GM21717 (cell line): ENCODE results near the gene IRAK2.

Source experiments
- ATAC-seq: cut with Tn5 transposase; IDR thresholded peaks from one replicate; pipeline ENCODE4 v1.9.1; 2021; ENCODE audit warnings: mild to moderate bottlenecking, moderate library complexity; ENCODE audit not compliant: unreplicated experiment

Gene IRAK2

DNA sequence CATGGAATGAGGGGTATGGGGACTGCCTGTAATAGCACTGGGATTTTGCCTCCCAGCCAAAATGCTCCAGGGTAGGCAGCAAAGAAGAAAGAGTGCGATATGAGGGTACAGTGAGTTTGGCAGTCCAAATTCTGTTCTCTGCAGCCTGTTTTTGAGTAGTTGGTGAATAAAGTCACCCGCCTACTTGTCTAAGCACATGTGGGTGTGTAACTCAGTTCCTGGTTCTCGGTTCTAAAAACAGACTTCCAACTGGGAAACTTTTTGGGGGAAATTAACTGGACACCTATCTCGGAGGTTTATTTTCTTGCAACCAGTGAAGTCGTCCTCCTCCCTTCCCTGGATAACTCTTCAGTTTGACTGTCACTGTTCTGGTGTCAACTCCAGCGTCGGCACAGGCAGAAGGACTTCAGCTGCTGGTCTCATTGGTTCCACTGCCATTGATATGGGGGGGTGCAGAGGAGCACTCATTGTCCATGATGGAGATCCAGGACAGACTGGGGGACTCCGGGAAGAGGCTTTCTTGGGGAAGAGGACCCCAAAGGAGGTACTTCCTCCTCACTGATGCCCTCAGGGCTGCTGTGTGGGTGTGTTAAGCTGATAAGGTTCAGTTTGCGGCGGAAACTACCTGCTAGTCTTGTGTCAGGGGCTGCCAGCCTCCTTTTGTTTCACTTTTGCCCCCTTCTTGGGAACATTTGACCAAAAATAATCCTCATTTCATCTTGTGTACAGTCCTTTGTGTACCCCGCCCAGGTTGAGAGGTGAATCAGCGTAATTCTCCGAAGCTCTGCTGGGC is 114.9 kb downstream of the IRAK2 start:
- no peak for ATAC-seq

DNA sequence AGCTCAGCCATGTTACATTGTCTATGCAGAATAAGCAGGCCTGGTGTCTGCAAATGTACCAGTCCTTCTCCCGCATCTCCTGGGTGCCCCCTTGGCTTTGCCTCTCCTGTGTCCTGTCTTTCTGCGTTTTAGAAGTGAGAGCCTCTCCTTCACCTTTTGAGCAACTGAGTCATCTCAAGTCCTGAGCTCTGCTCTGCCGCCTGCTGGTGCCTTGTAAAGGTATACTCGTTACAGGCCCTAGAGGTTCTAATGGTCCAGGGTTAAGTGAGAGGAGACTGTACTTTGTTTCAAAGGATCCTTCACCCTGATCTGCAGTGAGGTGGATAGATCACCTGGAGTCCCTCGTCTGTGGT is 115.4 kb downstream of the IRAK2 start:
- no peak for ATAC-seq

DNA sequence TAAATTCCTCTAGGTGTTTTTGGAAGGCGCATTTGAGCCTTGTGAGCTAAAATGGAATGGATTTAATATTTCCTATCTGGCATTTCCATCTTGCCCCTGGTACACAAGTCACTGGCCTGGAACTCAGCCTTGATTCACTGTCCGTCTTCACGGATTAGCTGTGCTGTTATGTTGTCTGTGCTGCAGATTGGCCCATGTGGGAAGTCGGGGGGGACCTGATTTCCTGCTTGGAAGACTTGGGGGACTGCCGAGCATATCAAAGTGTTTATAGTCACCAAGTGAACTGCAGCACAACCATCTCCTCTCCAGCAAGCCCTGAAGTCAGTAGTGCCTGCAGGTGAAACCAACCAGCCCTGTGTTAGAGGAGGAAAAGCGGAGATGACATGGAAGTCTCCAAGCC is 115.9 kb downstream of the IRAK2 start:
- no peak for ATAC-seq

DNA sequence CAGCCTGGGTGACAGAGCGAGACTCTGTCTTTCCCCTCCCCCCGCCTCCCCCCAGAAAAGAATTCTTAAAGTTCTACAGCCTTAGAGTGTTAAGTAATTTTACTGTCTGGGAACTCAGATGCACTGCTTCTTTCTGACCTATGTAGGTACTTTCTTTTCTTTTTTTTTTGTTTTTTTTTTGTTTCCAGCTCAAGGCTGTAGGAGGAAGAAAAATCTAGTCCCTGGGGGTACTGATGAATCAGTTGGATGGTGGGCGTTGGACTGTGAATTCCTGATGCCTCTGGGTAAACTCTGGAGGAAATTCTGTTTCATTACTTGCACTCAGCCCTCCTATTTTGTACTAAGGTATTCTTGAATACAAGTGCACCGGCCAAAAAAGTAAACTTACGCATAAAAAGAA is 117.2 kb downstream of the IRAK2 start:
- no peak for ATAC-seq

DNA sequence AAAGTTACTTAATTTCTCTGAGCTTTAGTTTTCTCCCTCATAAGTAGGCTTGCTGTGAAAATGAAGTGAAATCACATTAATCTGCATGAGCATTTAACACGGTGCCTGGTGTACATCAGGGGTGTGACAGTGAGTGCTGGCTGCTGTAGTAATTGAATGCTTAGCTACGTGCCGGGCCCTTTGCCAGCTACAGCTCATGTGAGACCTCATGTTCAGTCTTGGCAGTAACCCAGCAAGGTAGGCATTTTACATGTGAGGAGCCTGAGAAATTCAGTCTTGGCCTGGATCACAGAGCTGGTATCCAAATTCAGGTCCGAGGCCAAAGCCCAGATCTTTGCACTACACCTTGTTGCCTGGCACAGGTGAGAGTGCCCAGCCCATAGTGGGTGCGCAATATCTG is 118.9 kb downstream of the IRAK2 start:
- no peak for ATAC-seq

DNA sequence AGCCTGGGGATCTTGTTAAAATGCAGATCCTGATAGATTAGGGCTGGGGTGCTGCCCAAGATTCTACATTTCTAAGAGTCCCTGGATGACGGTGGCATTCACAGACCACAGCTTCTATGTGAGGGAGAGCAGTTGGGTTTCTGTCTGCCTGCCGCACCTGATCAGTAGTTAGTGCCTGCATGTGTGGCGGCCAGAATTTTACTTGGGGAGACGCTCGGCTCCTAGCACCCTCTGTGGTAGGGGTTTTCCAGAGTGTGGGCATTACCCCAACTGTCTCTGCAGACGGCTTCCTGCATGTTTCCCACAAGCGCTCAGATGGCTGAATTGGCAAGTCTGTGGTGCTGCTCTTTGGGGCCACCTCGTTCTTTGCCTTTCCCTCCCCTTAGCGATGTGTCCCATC is 119.8 kb downstream of the IRAK2 start:
- ATAC-seq, result no peak

DNA sequence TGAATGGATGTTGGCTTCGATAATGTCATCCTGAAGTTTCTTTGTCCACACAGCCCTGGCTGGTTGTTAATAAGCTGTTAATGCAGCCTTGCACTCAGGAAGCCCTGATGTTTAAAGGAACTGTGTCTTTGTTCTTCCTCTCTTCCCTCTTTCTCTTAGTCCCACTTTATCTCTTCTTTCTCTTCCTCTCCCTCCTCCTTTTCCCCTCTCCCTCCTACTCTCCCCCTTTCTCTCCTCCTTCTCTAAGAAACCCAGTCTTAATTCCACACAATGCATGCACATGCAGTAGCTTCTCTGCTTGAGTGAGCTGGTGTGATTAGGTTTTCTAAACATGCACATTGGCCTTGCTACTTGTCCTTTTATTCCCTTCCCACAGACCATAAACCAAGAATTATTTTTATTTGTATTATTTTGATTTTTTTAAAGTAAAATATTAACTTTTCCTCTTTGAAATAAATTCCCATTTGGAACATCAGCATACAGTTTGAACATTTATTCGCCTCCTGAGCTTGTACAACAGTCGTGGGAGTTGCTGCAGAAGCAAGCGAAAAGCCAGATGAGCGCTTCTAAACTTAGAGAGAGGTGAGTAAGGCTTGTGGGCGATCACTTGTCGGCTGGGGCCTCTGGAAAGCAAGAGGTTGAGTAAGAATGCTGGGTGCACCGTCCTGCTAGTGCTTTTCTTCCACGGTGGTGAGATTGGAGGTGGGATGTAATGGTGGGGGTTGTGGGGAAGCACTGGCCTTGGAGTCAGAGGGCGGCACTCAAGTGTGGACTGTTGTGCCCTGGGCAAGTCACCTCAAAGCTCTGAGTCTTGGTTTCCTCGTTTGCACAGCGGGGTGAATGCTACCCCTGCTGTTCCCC is 120.8 kb downstream of the IRAK2 start:
- ATAC-seq, result no peak

DNA sequence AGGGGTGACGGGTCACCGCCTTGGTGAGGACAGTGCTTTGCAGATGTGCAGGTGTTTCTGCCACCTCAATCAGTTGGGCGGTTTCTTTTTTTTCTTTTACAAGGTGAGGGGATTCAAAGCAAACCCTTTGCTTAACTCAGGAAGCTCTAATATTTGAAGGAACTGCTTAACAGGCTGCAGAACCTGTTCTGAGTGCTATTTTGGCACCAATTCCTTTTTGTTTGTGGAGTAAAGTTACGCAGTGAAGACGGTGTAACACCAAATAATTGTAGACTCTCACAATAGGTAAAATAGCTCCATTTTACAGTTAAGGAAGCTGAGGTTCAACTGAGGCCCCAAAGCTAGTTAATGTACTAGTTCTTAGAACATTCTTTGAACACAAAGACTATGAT is 121.4 kb downstream of the IRAK2 start:
- no peak for ATAC-seq

DNA sequence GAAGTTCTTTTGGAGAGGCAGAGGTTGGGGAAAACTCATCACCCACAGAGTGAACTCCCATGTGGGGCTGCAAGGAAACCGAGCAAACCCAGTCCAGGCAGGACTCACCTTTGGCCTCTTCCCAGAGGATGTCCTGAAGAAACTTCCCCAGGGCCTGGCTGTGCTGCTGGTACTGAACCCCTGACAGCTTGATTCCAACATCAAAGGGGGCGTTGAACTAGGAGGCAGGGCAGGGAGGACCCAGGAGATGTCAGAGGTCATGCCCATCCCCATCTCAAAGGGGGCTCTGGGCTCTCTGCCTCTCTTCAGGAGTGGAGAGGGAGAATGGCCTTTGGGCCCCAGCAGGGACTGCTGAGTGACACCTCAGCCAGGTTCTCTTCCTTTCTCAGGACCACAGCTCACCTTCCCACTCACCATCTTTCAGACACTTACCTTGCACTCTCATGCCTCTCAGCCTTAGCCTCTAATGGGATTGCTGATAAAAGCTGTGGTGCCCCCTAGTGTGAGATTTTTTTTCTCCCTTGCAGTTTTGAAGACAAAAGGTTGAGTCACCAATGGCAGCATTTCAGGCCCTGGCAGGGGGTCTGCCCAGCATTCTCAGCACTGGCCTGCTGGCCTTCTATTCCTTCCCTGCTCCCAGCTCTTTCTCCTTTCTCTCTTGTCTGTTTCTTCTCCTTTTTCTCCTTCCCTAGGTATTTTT is 122.0 kb downstream of the IRAK2 start:
- ATAC-seq, result no peak

DNA sequence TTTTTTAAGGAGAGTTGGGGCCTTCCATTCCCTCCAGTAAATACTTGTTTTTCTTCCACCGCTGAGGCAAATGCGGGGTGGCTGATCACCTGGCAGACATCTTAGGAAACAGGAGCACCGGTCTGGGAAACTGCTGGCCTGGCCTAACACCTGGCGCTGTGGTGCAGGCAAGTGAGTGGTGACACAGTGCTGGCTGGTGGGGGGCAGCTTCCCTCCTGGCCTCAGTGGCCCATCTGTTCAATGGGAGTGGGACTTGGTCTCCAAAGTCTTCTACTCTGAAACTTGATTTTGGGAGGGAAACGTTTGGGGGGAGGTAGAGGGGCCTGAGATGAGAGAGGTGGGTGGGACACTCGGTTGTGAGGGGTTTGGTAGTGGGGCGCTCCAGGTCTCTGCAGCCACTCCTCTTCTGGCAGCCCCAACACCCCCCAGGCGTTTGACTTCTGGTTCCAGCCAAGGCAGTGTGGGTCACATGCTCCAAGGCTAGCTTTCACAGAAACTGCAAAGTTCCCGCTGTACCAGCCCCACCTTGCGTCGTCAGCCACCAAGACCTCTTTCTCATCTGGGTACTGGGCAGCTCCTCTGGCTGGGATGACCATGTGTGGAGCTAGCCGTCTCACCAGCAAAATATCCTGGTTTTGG is 123.3 kb downstream of the IRAK2 start:
- ATAC-seq, result no peak

DNA sequence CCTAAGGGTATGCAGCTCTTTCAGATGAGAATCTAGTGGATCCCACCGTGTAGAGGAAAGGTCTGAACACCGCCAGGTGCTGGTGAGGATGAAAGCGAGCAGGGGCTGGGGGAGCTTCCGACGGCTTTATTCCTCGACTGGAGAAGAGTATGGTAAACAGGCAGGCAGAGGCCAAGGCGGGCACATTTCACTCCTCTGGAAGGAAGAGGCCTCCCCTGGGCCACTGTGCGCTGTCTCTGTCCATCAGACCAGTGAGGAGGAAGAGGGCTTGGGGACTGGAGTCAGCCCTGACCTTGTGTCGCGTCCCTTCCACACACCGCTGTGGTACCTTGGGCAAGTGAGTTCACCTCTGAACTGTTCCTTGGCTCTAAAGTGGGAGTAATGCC is 123.8 kb downstream of the IRAK2 start:
- no peak for ATAC-seq

DNA sequence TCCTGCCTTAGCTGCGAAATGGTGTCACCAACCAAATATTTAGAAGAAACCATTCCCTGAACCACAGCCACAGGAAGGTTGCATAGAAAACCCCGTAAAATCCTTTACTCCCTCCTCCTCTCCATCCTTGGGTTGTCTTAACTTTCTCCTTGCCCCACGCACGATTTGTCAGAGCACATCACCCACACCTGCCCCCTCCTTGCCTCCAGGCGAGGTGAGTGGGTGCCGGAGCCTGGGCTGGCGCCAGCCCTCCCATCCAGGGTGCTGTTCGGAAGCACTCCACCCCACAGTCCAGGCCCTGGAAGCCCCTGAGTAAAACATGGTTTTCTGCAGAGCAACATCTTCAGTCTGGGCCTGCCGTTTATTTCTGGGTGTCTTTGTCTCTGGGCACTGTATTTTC is 124.4 kb downstream of the IRAK2 start:
- ATAC-seq, result no peak

DNA sequence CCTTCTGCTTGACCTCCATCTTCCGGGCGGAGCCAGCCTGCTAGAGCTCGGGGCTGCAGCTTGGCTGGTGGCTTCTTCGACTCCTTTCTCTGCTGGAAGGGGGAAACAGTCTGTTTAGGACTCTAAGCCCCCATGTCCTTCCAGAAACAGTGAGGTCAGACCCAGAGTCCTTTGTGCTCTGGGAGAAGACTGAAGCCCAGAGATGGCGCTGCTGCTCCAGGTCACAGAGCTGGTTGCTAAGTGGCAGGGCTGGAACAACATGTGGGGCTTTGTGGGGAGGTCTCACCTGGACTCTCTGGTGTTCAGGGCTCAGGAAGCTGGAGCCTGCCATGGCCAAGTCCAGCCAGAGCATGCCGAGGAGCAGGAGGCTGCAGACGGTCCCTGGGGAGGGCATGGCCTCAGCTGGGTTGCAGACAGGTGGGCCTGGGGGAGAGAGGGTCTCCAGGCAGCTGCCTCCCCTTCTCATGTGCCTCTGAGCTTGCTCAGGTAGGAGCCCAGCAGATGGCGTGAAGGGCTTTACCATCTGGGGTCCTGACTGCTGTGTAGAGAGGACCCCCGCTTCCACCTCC is 125.2 kb downstream of the IRAK2 start:
- ATAC-seq, result no peak

DNA sequence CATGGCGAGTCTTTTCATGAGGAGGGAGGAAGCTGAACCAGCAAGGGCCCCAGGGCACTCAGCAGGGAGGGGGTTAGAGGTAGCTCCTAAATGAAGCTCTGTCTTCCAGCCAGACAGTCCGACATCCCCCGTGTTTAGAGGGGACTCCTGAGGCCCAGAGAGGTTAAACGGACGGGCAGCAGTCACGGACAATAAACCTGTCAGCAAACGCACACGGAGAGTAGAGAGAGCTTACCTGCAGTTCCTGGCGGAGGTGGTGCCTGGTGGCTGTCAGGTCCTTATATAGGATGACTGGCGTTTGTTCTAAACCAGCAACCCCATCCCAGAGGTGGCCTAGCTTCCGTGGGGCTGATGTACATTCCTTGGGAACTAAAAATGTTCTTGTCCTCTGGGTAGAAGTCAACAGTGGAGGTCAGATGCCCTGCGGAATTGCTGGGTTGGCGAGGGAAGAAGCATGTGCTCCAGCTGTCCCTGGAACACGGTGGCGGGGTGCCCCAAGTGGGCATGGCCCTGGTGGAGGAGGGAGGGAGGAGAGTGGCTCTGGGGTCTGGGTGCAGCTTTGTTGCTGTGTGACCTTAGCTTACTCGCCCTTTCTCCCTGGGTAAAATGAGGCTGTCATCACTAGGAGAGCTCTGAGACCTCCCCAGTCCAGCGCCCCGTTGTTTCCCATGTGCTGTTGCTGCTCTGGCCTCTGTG is 125.9 kb downstream of the IRAK2 start:
- no peak for ATAC-seq

DNA sequence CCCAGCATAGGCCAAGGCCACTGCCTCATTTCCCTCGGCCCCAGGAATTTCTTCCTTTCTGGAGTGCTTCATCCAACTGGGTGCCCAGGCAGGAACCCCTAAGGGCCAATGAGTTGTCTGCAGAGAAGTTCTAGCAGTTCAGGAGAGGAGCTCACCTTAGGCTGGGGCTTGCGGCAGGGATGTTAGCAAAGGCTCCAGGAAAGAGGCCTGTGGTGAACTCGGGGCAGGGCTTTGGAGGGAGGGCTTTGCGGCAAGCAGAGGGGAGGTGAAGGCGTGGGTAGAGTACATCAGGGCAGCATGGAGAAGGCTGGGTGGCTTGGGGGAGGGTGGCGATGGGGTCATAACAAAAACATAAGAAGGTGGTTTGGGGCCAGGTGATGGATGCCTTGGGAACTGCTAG is 126.9 kb downstream of the IRAK2 start:
- no peak for ATAC-seq

DNA sequence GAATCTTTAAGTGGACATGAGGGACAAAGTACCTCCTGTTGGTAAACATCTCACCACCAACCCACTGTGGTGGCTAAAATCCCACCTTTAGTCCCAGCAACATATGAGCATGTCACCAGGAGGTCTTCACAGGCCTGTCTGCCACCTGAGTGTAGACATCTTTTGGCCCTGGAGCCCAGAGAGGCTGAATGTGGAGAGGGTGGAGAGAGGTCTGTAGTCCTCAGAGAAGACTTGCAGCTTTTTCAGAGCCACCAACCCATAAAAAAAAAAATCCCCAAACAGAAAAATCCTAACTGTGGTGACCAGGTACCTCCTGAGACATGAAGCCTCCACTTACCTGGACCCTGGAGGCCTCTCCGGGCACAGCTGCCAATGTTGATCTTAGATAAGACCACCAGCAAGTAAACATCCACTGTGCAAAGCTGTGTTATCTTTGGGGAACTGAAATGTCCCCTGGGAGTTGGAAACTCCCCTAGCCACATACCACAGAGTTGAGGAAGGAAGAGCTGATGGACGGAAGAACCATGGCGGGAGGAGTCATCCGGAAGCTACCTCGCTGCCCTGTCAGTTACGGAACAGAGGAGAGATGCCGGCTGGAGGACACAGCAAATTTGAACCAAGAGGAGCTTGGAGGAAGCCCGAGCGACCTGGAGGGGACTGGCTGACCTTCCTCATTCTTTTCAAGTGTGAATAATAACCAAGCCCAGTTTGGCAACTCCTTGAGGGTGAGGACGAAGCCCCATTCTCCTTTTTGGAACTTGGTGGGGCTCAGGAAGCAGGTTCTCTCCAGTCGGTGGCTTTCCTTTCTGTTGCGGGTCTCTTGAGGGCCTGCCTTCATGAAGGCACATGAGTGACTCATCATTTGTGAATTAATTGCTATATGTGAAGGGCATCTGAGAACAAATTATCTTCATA is 128.0 kb downstream of the IRAK2 start, which contains the start of gene GHRL:
Gene GHRL (minus strand): TSS at position 443 of the 915 bp plus-strand sequence. CDS start 2,767 bp downstream, outside the sequence.
- ATAC-seq, result peak; percentile 78
